Body of pancreas (tissue), 4 donors: Measurements from ENCODE around the gene WWOX. TPM values are rescaled to one million over a fixed set of nuclear protein-coding genes. Genes with fewer than 3 reads are reported as not detected.

Source experiments
- ATAC-seq: fragments of 150-250 bp; one replicate; pipeline ENCODE4 v1.9.1; 2016
- DNase-seq, 4 donors: peaks; one replicate each; pipeline ENCODE4 v3.0.0-alpha.2; 2019
- H3K27ac ChIP-seq, 4 donors: fragments of 200-600 bp; sonication (generic); 1 replicate in 3 of 4; 2 replicates in 1 of 4; pipeline versions ENCODE4 v1.5.1 to v1.6.1; 2016 to 2019; ENCODE audit warnings: mild to moderate bottlenecking in 1 of 4, mixed read lengths in 1 of 4, moderate library complexity in 1 of 4
- H3K27me3 ChIP-seq, 2 donors: fragments of 200-600 bp; sonication (generic); one replicate each; pipeline ENCODE4 v1.6.0; 2016; ENCODE audit warnings: mild to moderate bottlenecking in 1 of 2
- H3K36me3 ChIP-seq, 2 donors: fragments of 200-600 bp; sonication (generic); replicated peaks in 1 of 2; 2 replicates each; pipeline ENCODE4 v1.5.1; 2016; ENCODE audit warnings: low read depth in 2 of 2; ENCODE audit not compliant: insufficient read depth in 1 of 2
- H3K4me1 ChIP-seq: fragments of 200-600 bp; sonication (generic); one replicate; pipeline ENCODE4 v1.6.0; 2016
- H3K4me3 ChIP-seq, 2 donors: fragments of 200-600 bp; sonication (generic); 1 replicate in 1 of 2; 2 replicates in 1 of 2; pipeline ENCODE4 v1.5.1; 2016 to 2019
- H3K9me3 ChIP-seq, 3 donors: fragments of 200-600 bp; sonication (generic); 1 replicate in 2 of 3; 2 replicates in 1 of 3; pipeline ENCODE4 v1.5.1; 2016
- POLR2A ChIP-seq, 3 donors: fragments of 450-650 bp; IDR thresholded peaks; one replicate each; pipeline ENCODE4 v1.6.1; 2016; ENCODE audit warnings: antibody characterized with exemption in 3 of 3, mild to moderate bottlenecking in 2 of 3
- WGBS, 2 donors: methylation state at CpG; one replicate each; pipeline ENCODE4 v1.1.5; 2017; 5-methylcytosine and 5-hydroxymethylcytosine counted together
- intact Hi-C: fragments of 100-400 bp; cut with DNase I; formaldehyde crosslinking; loops from one replicate; pipeline ENCODE4 v1.15.1; 2023
- total RNA-seq, 2 donors: library from RNA; depleted of rRNA; stranded (reverse); fragments of >200 nt; gene quantifications; one replicate each; pipeline ENCODE4 v1.1.0, GENCODE V29; 2016
- TF ChIP-seq, protein P1 (sequence below), 7 experiments: fragments of 450-650 bp in 4 of 7; fragments of 200-600 bp in 3 of 7; sonication (generic) in 3 of 7; IDR thresholded peaks; one replicate each; pipeline ENCODE4 v1.5.1; 2016 to 2019; ENCODE audit warnings: antibody characterized with exemption in 7 of 7

WWOX gene
- total RNA-seq, 2 donors from 2014 or later: 52.7 to 67.2 TPM

DNA sequence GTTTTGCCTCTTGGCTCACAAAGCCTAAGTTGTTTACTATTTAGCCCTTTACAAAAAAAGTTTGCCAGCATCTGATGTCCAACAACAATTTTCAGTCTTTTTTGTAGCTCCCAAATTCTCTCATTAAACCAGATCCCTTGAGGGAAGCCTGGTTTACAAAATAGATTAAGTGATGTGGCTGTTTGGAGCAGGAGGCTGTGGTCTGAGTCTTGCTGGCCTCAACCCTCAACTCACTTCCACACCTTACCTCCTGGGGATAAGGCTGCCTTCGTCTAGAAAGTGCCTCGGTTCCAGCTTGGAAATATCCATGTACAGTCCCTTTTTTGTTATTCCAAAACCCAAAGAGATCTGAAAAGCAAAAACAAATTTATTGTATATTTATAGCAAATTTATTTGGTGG, 138.4 kb downstream of the WWOX start:
- WGBS, 2 donors: 82% methylated on average over 2 of the region's 2 CpGs
- no peaks in the 10 kb centered on the region for H3K27me3 ChIP-seq
- intact Hi-C loops: loop anchor here (10.0 kb wide), 1 partner anchor 113 kb away; no protein-coding TSS in a partner anchor
- ATAC-seq (no peak), DNase-seq (no peak)
- H3K36me3 ChIP-seq: no peaks in the 10 kb centered on the region
- H3K4me1 ChIP-seq: peaks cover 32% of the 10 kb centered on the region
- H3K27ac ChIP-seq: no peak overlapping the region
- no peaks in the 10 kb centered on the region for H3K9me3 ChIP-seq
- TF ChIP-seq, protein P1, sequence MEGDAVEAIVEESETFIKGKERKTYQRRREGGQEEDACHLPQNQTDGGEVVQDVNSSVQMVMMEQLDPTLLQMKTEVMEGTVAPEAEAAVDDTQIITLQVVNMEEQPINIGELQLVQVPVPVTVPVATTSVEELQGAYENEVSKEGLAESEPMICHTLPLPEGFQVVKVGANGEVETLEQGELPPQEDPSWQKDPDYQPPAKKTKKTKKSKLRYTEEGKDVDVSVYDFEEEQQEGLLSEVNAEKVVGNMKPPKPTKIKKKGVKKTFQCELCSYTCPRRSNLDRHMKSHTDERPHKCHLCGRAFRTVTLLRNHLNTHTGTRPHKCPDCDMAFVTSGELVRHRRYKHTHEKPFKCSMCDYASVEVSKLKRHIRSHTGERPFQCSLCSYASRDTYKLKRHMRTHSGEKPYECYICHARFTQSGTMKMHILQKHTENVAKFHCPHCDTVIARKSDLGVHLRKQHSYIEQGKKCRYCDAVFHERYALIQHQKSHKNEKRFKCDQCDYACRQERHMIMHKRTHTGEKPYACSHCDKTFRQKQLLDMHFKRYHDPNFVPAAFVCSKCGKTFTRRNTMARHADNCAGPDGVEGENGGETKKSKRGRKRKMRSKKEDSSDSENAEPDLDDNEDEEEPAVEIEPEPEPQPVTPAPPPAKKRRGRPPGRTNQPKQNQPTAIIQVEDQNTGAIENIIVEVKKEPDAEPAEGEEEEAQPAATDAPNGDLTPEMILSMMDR (IDR thresholded peaks at IDR 0.05): no peak
- TF ChIP-seq POLR2A (IDR thresholded peaks at IDR 0.05): no peak
- no peak overlapping the region for H3K4me3 ChIP-seq

GRCh38 chr16:78240459-78241222, 141.2 kb downstream of the WWOX start:
- peak; percentile 46 to 77 (median 72) for DNase-seq
- no peaks in the 10 kb centered on the region for H3K27me3 ChIP-seq
- H3K4me1 ChIP-seq: peaks cover 49% of the 10 kb centered on the region
- 49 to 60% methylated on average over 12 to 13 of the region's 13 CpGs for WGBS, 2 donors
- peak overlapping the region; percentile 52 to 85 (median 64) for H3K27ac ChIP-seq
- TF ChIP-seq, protein P1 (IDR thresholded peaks at IDR 0.05): peak in 6 of 7 experiments; percentile 3 to 28 (median 24)
- TF ChIP-seq POLR2A (IDR thresholded peaks at IDR 0.05): no peak
- intact Hi-C loops: no loop called here
- H3K36me3 ChIP-seq: no peaks in the 10 kb centered on the region
- H3K9me3 ChIP-seq: no peaks in the 10 kb centered on the region
- H3K4me3 ChIP-seq: no peak overlapping the region
- peak; percentile 55 for ATAC-seq

DNA sequence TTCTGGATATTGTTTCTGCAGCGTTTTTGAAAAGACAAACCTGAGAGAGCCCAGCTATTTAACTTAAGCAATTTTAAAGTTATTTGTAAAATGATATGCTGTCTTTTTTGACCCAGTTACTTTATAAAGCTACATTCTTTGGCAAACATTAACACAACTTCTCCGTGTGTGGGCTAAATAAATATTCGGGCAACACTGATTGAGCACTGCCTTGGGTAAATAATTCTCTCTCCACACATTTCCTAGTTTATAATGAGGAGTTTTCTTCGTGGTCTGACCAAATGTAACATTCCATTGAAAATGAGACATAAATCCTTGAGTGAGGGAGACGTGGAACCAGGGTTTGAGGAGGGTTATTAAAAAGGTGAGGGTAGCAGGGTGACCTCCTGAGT, 142.8 kb downstream of the WWOX start:
- ATAC-seq (peak; percentile 82), DNase-seq (peak in 1 of 4 donors; percentile 24)
- intact Hi-C loops: no loop called here
- H3K9me3 ChIP-seq: no peaks in the 10 kb centered on the region
- peaks cover 49% of the 10 kb centered on the region for H3K4me1 ChIP-seq
- no peak for TF ChIP-seq POLR2A (IDR thresholded peaks at IDR 0.05)
- TF ChIP-seq, protein P1 (IDR thresholded peaks at IDR 0.05): no peak
- H3K27ac ChIP-seq: peak overlapping the region; percentile 52 to 85 (median 64)
- no peaks in the 10 kb centered on the region for H3K27me3 ChIP-seq
- 12 to 18% methylated on average over 5 of the region's 5 CpGs for WGBS, 2 donors
- H3K4me3 ChIP-seq: no peak overlapping the region
- H3K36me3 ChIP-seq: no peaks in the 10 kb centered on the region

GRCh38 chr16:78244131-78244895, 144.9 kb downstream of the WWOX start:
- ATAC-seq (no peak), DNase-seq (peak in 1 of 4 donors; percentile 33)
- no peaks in the 10 kb centered on the region for H3K9me3 ChIP-seq
- peaks cover 55% of the 10 kb centered on the region for H3K4me1 ChIP-seq
- H3K27me3 ChIP-seq: no peaks in the 10 kb centered on the region
- intact Hi-C loops: no loop called here
- WGBS, 2 donors: 49 to 51% methylated on average over 9 of the region's 9 CpGs
- no peak overlapping the region for H3K4me3 ChIP-seq
- TF ChIP-seq, protein P1 (IDR thresholded peaks at IDR 0.05): no peak
- TF ChIP-seq POLR2A (IDR thresholded peaks at IDR 0.05): no peak
- peak overlapping the region in 3 of 4 donors; percentile 7 to 67 (median 63) for H3K27ac ChIP-seq
- no peaks in the 10 kb centered on the region for H3K36me3 ChIP-seq
